Pancreas (tissue), 10 donors: ENCODE measurements around the gene SH2D1B. TPM values are rescaled to one million over a fixed set of nuclear protein-coding genes. Genes with fewer than 3 reads are reported as not detected.
"Not testable (repeated sequence)": the region's sequence is repeated elsewhere in the genome, so short reads cannot be mapped to it uniquely, and the experiment has no call there.

Experiments used
- ATAC-seq, 4 donors: fragments of 200-7000 bp; cut with Tn5 transposase; one replicate each; pipeline versions ENCODE4 v1.8.0 to v1.9.1; 2020; ENCODE audit warnings: mild to moderate bottlenecking in 4 of 4, moderate library complexity in 4 of 4
- DNase-seq, 6 donors: peaks; one replicate each; pipeline ENCODE4 v3.0.0-alpha.2; 2020
- FAIRE-seq: peaks from 2 replicates; lab custom pipeline; 2012; peaks lifted over from hg19 to GRCh38; lab: Jason Lieb, UNC
- H3K27ac ChIP-seq, 4 donors: fragments of 200-600 bp; sonication (generic); 1 replicate in 3 of 4; 2 replicates in 1 of 4; pipeline versions ENCODE4 v1.5.0 to v1.8.0; 2020
- H3K27me3 ChIP-seq, 4 donors: fragments of 200-600 bp; one replicate each; pipeline ENCODE4 v1.8.0; 2021
- H3K36me3 ChIP-seq, 3 donors: fragments of 200-600 bp; sonication (generic) in 1 of 3; one replicate each; pipeline versions ENCODE4 v1.5.0 to v1.8.0; 2020 to 2021
- H3K4me1 ChIP-seq, 3 donors: fragments of 200-600 bp; one replicate each; pipeline ENCODE4 v1.8.0; 2021
- H3K4me3 ChIP-seq, 4 donors: fragments of 200-600 bp; sonication (generic) in 2 of 4; one replicate each; pipeline versions ENCODE4 v1.5.0 to v1.8.0; 2020 to 2021
- H3K9me3 ChIP-seq, 4 donors: fragments of 200-600 bp; one replicate each; pipeline ENCODE4 v1.8.0; 2021
- WGBS, 2 donors: extraction: QIAGEN DNeasy Blood & Tissue Kit; methylation state at CpG; one replicate each; pipeline ENCODE4 v1.1.7; 2013; 5-methylcytosine and 5-hydroxymethylcytosine counted together
- intact Hi-C, 3 donors: fragments of 100-400 bp; cut with DNase I; formaldehyde crosslinking; loops; one replicate each; pipeline versions ENCODE4 v1.11.1 to v1.14.2; 2022
- polyA plus RNA-seq, 2 donors: library from polyadenylated mRNA; stranded (reverse); fragments of 200-250 nt; gene quantifications; one replicate each; pipeline ENCODE4 v1.2.3, GENCODE V29; 2013
- total RNA-seq, 6 donors: library from RNA; stranded (reverse); fragmentation: NEBNext Ultra II Directional in 4 of 6; extraction: Animal tissue kit (Norgen Biotek cat#: 25700) in 4 of 6; gene quantifications; one replicate each; pipeline versions ENCODE4 v1.2.1 to v1.2.4, GENCODE V29; 2021 to 2023
- TF ChIP-seq, protein P1 (sequence below), 4 donors: fragments of 200-600 bp; sonication (generic) in 3 of 4; IDR thresholded peaks; one replicate each; pipeline versions ENCODE4 v1.5.0 to v1.8.0; 2021; ENCODE audit warnings: antibody characterized with exemption in 4 of 4
- donor health status: healthy with polysubstance abuse.
- donor health status: DM: no; HTN: no; CAD: no; lungs with moderate emphysema.
- donor health status: DM: no; HTN: no; CAD: no.
- donor health status: control.
- donor health status: control.
- donor health status: Bipolar disorder and iron deficiency.
- donor health status: DM: yes; HTN: yes; CAD: no.
- donor health status: DM: no; HTN: no; CAD: no.
- donor health status: DM: no; HTN: no; CAD: no.
- donor health status: DM: yes; HTN: yes; CAD: no.

The SH2D1B gene, protein sequence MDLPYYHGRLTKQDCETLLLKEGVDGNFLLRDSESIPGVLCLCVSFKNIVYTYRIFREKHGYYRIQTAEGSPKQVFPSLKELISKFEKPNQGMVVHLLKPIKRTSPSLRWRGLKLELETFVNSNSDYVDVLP
- total RNA-seq (under 1 TPM in 1 of 6 donors, not detected in 5; 0.06 TPM), polyA plus RNA-seq (not detected)

DNA sequence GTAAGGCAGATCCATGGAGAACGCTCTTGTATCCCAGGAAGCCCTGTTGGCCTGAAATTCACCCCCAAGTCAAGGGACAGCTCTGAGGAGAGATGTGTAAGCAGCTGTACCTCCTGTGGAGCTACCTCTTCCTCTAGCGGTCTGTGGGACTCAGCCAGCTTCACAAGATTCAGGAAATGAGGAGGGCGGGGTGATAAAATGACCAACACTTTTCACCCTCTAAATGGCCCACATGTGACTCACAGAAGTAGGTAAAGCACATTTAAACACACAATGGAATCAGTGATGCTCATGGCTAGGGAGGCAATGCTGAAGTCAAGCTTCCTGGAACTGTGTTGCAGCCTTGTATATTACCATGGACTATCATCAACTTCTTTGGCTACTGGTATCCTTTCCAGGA, at the start of gene SH2D1B:
Gene SH2D1B, minus strand, starts transcription at position 135 of the 400 bp plus-strand sequence. Its CDS starts 120 bp downstream, at position 15.
- no peak for FAIRE-seq

DNA sequence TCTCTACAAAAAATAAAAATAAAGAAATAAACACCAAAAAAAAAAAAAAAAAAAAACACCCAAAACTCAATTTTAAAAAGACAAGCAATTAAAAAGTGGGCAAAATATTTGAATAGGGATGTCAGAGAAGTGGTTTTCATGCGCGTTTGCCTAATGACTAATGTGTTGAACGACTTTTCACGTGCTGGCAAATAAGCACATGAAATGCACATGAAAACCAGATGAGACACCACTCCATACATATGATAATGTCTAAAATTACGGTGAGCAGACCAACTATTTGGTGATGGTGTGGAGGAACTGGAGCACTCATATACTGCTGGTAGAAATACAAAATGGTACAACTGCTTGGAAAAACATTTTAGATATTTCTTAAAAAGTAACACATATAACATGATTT, 46.3 kb upstream of the SH2D1B start:
- H3K4me3 ChIP-seq = no peak overlapping the region
- TF ChIP-seq, protein P1, sequence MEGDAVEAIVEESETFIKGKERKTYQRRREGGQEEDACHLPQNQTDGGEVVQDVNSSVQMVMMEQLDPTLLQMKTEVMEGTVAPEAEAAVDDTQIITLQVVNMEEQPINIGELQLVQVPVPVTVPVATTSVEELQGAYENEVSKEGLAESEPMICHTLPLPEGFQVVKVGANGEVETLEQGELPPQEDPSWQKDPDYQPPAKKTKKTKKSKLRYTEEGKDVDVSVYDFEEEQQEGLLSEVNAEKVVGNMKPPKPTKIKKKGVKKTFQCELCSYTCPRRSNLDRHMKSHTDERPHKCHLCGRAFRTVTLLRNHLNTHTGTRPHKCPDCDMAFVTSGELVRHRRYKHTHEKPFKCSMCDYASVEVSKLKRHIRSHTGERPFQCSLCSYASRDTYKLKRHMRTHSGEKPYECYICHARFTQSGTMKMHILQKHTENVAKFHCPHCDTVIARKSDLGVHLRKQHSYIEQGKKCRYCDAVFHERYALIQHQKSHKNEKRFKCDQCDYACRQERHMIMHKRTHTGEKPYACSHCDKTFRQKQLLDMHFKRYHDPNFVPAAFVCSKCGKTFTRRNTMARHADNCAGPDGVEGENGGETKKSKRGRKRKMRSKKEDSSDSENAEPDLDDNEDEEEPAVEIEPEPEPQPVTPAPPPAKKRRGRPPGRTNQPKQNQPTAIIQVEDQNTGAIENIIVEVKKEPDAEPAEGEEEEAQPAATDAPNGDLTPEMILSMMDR (IDR thresholded peaks at IDR 0.05) = no peak
- H3K9me3 ChIP-seq = no peaks in the 10 kb centered on the region
- H3K27ac ChIP-seq = no peak overlapping the region
- no peak for ATAC-seq
- intact Hi-C loops = no loop called here
- DNase-seq = no peak
- 81 to 86% methylated on average over 5 of the region's 5 CpGs for WGBS, 2 donors
- no peaks in the 10 kb centered on the region for H3K27me3 ChIP-seq
- no peaks in the 10 kb centered on the region for H3K4me1 ChIP-seq
- no peaks in the 10 kb centered on the region for H3K36me3 ChIP-seq
- FAIRE-seq = no peak

More for the DNA sequence above, at the start of gene SH2D1B:
- TF ChIP-seq, protein P1 (IDR thresholded peaks at IDR 0.05) = no peak
- no peak for DNase-seq
- Histone ChIP-seq H3K36me3 (no peaks in the 10 kb centered on the region), H3K27me3 (no peaks in the 10 kb centered on the region), H3K27ac (no peak within 1 kb of the TSS), H3K9me3 (no peaks in the 10 kb centered on the region), H3K4me1 (no peaks in the 10 kb centered on the region), H3K4me3 (no peak within 1 kb of the TSS)
- ATAC-seq = no peak
- intact Hi-C loops = no loop called here
- 56 to 57% methylated on average over 3 of the region's 3 CpGs for WGBS, 2 donors

DNA sequence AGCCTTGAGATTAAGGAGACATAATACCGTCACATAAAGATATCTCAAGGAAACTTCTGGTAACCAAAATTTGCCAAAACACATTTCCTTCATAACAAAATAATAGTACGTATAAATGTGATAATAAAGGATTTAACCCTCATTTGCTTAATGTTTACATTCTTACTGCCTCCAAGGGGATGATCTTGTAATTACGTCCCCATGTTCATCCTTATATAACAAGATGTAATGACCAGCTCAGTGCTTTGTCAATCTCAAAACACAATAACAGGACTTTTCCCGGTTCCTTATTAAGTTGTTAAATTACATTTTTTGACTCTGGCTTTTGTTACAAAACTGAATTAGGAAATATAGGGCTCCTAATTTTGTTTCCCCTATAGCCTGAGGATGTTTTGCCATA, 44.4 kb upstream of the SH2D1B start:
- DNase-seq (no peak), FAIRE-seq (no peak), ATAC-seq (no peak)
- H3K27ac ChIP-seq = no peak overlapping the region
- intact Hi-C loops = no loop called here
- TF ChIP-seq, protein P1 (IDR thresholded peaks at IDR 0.05) = no peak
- H3K9me3 ChIP-seq = no peaks in the 10 kb centered on the region
- no peak overlapping the region for H3K4me3 ChIP-seq
- H3K27me3 ChIP-seq = no peaks in the 10 kb centered on the region
- 70 to 88% methylated on average over 4 of the region's 4 CpGs for WGBS, 2 donors
- H3K36me3 ChIP-seq = no peaks in the 10 kb centered on the region
- H3K4me1 ChIP-seq = no peaks in the 10 kb centered on the region

DNA sequence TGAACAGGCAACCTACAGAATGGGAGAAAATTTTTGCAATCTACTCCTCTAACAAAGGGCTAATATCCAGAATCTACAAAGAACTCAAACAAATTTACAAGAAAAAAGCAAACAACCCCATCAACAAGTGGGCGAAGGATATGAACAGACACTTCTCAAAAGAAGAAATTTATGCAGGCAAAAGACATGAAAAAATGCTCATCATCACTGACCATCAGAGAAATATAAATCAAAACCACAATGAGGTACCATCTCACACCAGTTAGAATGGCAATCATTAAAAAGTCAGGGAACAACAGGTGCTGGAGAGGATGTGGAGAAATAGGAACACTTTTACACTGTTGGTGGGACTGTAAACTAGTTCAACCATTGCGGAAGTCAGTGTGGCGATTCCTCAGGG, 42.4 kb upstream of the SH2D1B start:
- intact Hi-C loops, DNase-seq, H3K27me3 ChIP-seq, H3K9me3 ChIP-seq, ATAC-seq, H3K4me3 ChIP-seq, FAIRE-seq, H3K36me3 ChIP-seq, H3K27ac ChIP-seq, H3K4me1 ChIP-seq: not testable (repeated sequence)
- 81 to 100% methylated on average over 1 of the region's 3 CpGs for WGBS, 2 donors

DNA sequence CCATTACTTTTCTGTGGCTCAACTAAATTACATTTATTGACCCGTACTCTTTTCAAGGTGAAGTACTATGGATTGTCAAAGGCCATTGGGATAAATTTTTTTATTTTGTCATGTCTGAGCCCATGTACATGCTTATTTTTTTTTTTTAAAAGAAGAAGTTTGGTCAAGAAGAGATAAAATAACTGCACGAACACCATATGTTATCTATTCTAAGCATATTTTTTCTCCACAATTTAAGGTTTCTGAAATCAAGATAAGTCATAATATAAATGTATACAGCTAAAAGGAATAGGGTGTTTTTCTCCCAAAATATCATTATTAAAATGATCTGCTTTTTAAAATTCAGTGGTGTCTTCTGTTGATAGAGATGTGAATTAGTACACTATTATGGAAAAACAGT, 35.0 kb upstream of the SH2D1B start:
- TF ChIP-seq, protein P1 (IDR thresholded peaks at IDR 0.05) = no peak
- no peak overlapping the region for H3K4me3 ChIP-seq
- 74 to 80% methylated on average over 2 of the region's 2 CpGs for WGBS, 2 donors
- no peak for FAIRE-seq
- intact Hi-C loops = no loop called here
- DNase-seq = no peak
- H3K27me3 ChIP-seq = peaks cover 0 to 3% (median 0%) of the 10 kb centered on the region in 4 donors
- H3K27ac ChIP-seq = no peak overlapping the region
- no peaks in the 10 kb centered on the region for H3K4me1 ChIP-seq
- no peaks in the 10 kb centered on the region for H3K36me3 ChIP-seq
- no peaks in the 10 kb centered on the region for H3K9me3 ChIP-seq
- no peak for ATAC-seq
